ENCODE data around the gene TMIGD1.
A peak's percentile ranks its signal among the peaks of the same experiment; 100 is the strongest.

Gene TMIGD1

GRCh38 chr17:30332057-30332542 is 1.8 kb downstream of the TMIGD1 start:
- POLR2A ChIA-PET, result no interaction called here
- peak; percentile 24 for DNase-seq (ENCODE audit: extremely low spot score)
- CTCF ChIA-PET, result interaction anchor here (5.6 to 6.7 kb wide), 2 partner anchors 9 to 227 kb away, joined by 27 to 51 read pairs; no protein-coding TSS in a partner anchor

DNA sequence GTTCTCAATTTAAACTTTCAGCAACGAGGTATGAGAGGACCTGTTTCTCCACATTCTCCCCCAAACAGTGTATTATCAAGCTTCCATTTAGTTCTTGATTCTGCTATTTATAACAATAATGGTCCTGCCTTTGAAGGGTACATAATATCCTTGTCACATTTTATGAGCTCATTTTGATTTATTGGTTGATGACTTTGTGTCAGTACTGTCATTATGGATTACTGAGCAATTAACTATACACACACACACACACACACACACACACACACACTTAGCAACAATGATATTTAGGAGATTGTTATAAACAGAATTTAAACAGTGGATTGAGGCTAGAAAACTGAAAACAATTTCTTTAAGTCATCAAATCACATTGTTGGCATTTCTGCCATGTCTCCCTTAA is 7.0 kb downstream of the TMIGD1 start:
- TF ChIP-seq CTCF (IDR thresholded peaks at IDR 0.05; ENCODE audit: control extremely low read depth, extremely low read depth, low read depth, missing control alignments), result no peak
- CTCF ChIA-PET, result interaction anchor here (0.7 to 6.7 kb wide), 10 partner anchors 9 to 234 kb away, joined by 3 to 51 read pairs (median 5); partner anchors contain the start of gene BLMH
- POLR2A ChIA-PET, result no interaction called here
- DNase-seq (ENCODE audit: extremely low spot score), result no peak

More at GRCh38 chr17:30332057-30332542, 1.8 kb downstream of the TMIGD1 start:
- TF ChIP-seq CTCF (IDR thresholded peaks at IDR 0.05; ENCODE audit: control extremely low read depth, extremely low read depth, low read depth, missing control alignments), result no peak

- POLR2A ChIA-PET, result no interaction called here
- TF ChIP-seq CTCF (IDR thresholded peaks at IDR 0.05; ENCODE audit: control extremely low read depth, extremely low read depth, low read depth, missing control alignments), result no peak
- CTCF ChIA-PET, result interaction anchor here (2.1 to 3.2 kb wide), 2 partner anchors 11 to 14 kb away, joined by 7 to 23 read pairs; no protein-coding TSS in a partner anchor
- no peak for DNase-seq (ENCODE audit: extremely low spot score)
Measured at GRCh38 chr17:30324723-30325122, 9.1 kb downstream of the TMIGD1 start.

GRCh38 chr17:30323895-30324319 is 9.9 kb downstream of the TMIGD1 start:
- POLR2A ChIA-PET, result no interaction called here
- TF ChIP-seq CTCF (IDR thresholded peaks at IDR 0.05; ENCODE audit: control extremely low read depth, extremely low read depth, low read depth, missing control alignments), result no peak
- peak; percentile 31 for DNase-seq (ENCODE audit: extremely low spot score)
- CTCF ChIA-PET, result interaction anchor here (1.1 to 3.2 kb wide), 4 partner anchors 12 to 230 kb away, joined by 3 to 23 read pairs (median 6); no protein-coding TSS in a partner anchor

DNA sequence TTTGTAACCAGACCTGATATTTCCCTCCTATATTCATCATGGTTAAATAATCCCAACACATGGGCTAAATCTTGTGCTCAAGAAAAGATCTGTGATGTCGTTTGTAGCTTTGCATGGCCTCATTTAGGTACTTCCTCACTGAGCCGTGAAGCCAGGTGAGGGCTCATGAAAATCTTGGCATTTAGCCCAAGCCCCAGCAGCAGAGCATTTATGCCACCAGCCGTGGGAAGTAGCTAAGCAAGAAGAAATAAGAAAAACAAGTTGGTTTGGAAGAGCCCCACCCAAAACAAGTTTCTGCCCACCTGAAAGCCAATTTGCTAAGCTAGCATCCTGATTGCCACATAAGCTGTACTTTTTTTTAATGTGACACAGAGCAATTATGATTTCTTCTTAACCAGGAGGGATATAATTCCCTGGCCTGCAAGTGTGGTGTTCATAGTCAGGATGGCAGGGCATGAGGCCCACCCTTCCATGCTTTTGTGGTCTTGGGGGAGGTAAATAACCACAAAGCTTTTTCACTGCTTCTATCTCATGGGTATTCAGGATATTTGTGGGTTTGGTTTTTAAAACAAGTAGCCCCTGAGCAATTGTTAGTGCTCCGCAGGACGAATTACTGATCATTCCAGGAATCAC is 10.5 kb downstream of the TMIGD1 start:
- ChIA-PET POLR2A (no interaction called here), CTCF (interaction anchor here (1.1 to 3.2 kb wide), 6 partner anchors 13 to 230 kb away, joined by 3 to 23 read pairs (median 6); no protein-coding TSS in a partner anchor)

GRCh38 chr17:30321314-30321713 is 12.5 kb downstream of the TMIGD1 start:
- ChIA-PET POLR2A (no interaction called here), CTCF (interaction anchor here (1.0 to 2.6 kb wide), 3 partner anchors 9 to 20 kb away, joined by 3 to 10 read pairs (median 3); no protein-coding TSS in a partner anchor)
- no peak for TF ChIP-seq CTCF (IDR thresholded peaks at IDR 0.05; ENCODE audit: control extremely low read depth, extremely low read depth, low read depth, missing control alignments)

More for the DNA sequence above, 10.5 kb downstream of the TMIGD1 start:
- no peak for DNase-seq (ENCODE audit: extremely low spot score)
- TF ChIP-seq CTCF (IDR thresholded peaks at IDR 0.05; ENCODE audit: control extremely low read depth, extremely low read depth, low read depth, missing control alignments), result no peak

More at GRCh38 chr17:30321314-30321713, 12.5 kb downstream of the TMIGD1 start:
- no peak for DNase-seq (ENCODE audit: extremely low spot score)
